ENCODE data around the gene PTS. TPM values are rescaled to one million over a fixed set of nuclear protein-coding genes. Genes with fewer than 3 reads are reported as not detected.

Gene PTS
- total RNA-seq, 2 experiments from 2014 or later = 22.6 to 37.8 TPM

- H3K79me2 ChIP-seq (ENCODE audit: insufficient read depth, low read depth, low read length) = no peaks in the 10 kb centered on the region
- no peak overlapping the region for H3K4me3 ChIP-seq (ENCODE audit: low read depth, low read length, poor library complexity, severe bottlenecking)
- BruUV-seq (replicated peaks) = no TSS peak
- no peaks in the 10 kb centered on the region for H4K20me1 ChIP-seq (ENCODE audit: insufficient read depth, low read length)
- no peak overlapping the region for H3K4me2 ChIP-seq (ENCODE audit: low read length)
- ChIA-PET POLR2A (interaction anchor here (0.7 kb wide), 1 partner anchor 627 kb away, joined by 3 read pairs; no protein-coding TSS in a partner anchor), CTCF (ENCODE audit: unreplicated experiment) (no interaction called here)
- no peaks in the 10 kb centered on the region for H3K9me3 ChIP-seq (ENCODE audit: low read length)
- TF ChIP-seq EZH2phosphoT487 (IDR thresholded peaks at IDR 0.05; ENCODE audit: borderline replicate concordance, low read depth, low read length) = no peak
- TF ChIP-seq, protein P1, sequence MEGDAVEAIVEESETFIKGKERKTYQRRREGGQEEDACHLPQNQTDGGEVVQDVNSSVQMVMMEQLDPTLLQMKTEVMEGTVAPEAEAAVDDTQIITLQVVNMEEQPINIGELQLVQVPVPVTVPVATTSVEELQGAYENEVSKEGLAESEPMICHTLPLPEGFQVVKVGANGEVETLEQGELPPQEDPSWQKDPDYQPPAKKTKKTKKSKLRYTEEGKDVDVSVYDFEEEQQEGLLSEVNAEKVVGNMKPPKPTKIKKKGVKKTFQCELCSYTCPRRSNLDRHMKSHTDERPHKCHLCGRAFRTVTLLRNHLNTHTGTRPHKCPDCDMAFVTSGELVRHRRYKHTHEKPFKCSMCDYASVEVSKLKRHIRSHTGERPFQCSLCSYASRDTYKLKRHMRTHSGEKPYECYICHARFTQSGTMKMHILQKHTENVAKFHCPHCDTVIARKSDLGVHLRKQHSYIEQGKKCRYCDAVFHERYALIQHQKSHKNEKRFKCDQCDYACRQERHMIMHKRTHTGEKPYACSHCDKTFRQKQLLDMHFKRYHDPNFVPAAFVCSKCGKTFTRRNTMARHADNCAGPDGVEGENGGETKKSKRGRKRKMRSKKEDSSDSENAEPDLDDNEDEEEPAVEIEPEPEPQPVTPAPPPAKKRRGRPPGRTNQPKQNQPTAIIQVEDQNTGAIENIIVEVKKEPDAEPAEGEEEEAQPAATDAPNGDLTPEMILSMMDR (conservative IDR thresholded peaks at IDR 0.05; ENCODE audit: low read length) = no peak
- intact Hi-C loops (cut with micrococcal nuclease; ENCODE audit: unreplicated experiment) = loop anchor here (10.0 kb wide), 1 partner anchor 373 kb away; no protein-coding TSS in a partner anchor
- no peaks in the 10 kb centered on the region for H3K9me2 ChIP-seq (ENCODE audit: insufficient read depth, low read length)
- no peaks in the 10 kb centered on the region for H3K36me3 ChIP-seq (ENCODE audit: insufficient read depth, low read length)
- H2AFZ ChIP-seq (ENCODE audit: low read length) = no peak overlapping the region
- no peak for DNase-seq (ENCODE audit: low spot score)
- no peaks in the 10 kb centered on the region for H3K4me1 ChIP-seq (ENCODE audit: insufficient read depth, low read length, poor library complexity, severe bottlenecking)
- no peak overlapping the region for H3K27ac ChIP-seq (ENCODE audit: low read depth, low read length, poor library complexity, severe bottlenecking)
Measured at GRCh38 chr11:112211536-112211935, 14.7 kb upstream of the PTS start.

GRCh38 chr11:112212290-112212689 is 13.9 kb upstream of the PTS start:
- Histone ChIP-seq H3K4me1 (ENCODE audit: insufficient read depth, low read length, poor library complexity, severe bottlenecking) (no peaks in the 10 kb centered on the region), H2AFZ (ENCODE audit: low read length) (no peak overlapping the region), H3K36me3 (ENCODE audit: insufficient read depth, low read length) (no peaks in the 10 kb centered on the region), H3K4me3 (ENCODE audit: low read depth, low read length, poor library complexity, severe bottlenecking) (no peak overlapping the region), H3K27ac (ENCODE audit: low read depth, low read length, poor library complexity, severe bottlenecking) (no peak overlapping the region), H4K20me1 (ENCODE audit: insufficient read depth, low read length) (no peaks in the 10 kb centered on the region), H3K79me2 (ENCODE audit: insufficient read depth, low read depth, low read length) (no peaks in the 10 kb centered on the region), H3K9me3 (ENCODE audit: low read length) (no peaks in the 10 kb centered on the region), H3K4me2 (ENCODE audit: low read length) (no peak overlapping the region), H3K9me2 (ENCODE audit: insufficient read depth, low read length) (no peaks in the 10 kb centered on the region)
- no peak for TF ChIP-seq EZH2phosphoT487 (IDR thresholded peaks at IDR 0.05; ENCODE audit: borderline replicate concordance, low read depth, low read length)
- TF ChIP-seq, protein P1 (conservative IDR thresholded peaks at IDR 0.05; ENCODE audit: low read length) = no peak
- intact Hi-C loops (cut with micrococcal nuclease; ENCODE audit: unreplicated experiment) = loop anchor here (10.0 kb wide), 1 partner anchor 373 kb away; no protein-coding TSS in a partner anchor
- ChIA-PET CTCF (ENCODE audit: unreplicated experiment) (no interaction called here), POLR2A (no interaction called here)
- BruUV-seq (replicated peaks) = no TSS peak
- DNase-seq (ENCODE audit: low spot score) = no peak

DNA sequence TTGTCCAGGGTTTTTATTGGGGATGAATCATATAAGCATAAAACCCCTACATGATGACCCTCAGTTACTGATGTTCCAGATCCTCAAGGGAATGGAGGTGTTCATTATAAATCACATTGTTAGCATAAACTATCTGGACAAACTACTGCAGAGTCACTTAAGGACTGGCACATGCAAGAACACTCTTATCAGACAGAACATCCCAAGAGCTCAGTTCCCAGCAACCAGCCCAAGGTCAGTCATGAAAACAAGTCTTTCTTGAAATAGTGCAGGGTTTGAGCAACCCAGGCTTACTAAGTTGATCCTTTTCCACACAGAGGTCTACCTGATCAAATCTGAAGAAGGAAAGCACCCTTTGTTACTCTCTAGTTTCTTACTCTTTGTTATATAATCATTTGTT is 13.5 kb upstream of the PTS start:
- H3K9me3 ChIP-seq (ENCODE audit: low read length) = no peaks in the 10 kb centered on the region
- no peaks in the 10 kb centered on the region for H3K79me2 ChIP-seq (ENCODE audit: insufficient read depth, low read depth, low read length)
- no peak for DNase-seq (ENCODE audit: low spot score)
- H3K27ac ChIP-seq (ENCODE audit: low read depth, low read length, poor library complexity, severe bottlenecking) = no peak overlapping the region
- BruUV-seq (replicated peaks) = no TSS peak
- H3K9me2 ChIP-seq (ENCODE audit: insufficient read depth, low read length) = no peaks in the 10 kb centered on the region
- H3K4me1 ChIP-seq (ENCODE audit: insufficient read depth, low read length, poor library complexity, severe bottlenecking) = no peaks in the 10 kb centered on the region
- H3K36me3 ChIP-seq (ENCODE audit: insufficient read depth, low read length) = no peaks in the 10 kb centered on the region
- TF ChIP-seq, protein P1 (conservative IDR thresholded peaks at IDR 0.05; ENCODE audit: low read length) = no peak
- no peak for TF ChIP-seq EZH2phosphoT487 (IDR thresholded peaks at IDR 0.05; ENCODE audit: borderline replicate concordance, low read depth, low read length)
- no peak overlapping the region for H2AFZ ChIP-seq (ENCODE audit: low read length)
- H4K20me1 ChIP-seq (ENCODE audit: insufficient read depth, low read length) = no peaks in the 10 kb centered on the region
- POLR2A ChIA-PET = no interaction called here
- H3K4me3 ChIP-seq (ENCODE audit: low read depth, low read length, poor library complexity, severe bottlenecking) = no peak overlapping the region
- intact Hi-C loops (cut with micrococcal nuclease; ENCODE audit: unreplicated experiment) = loop anchor here (10.0 kb wide), 1 partner anchor 372 kb away; no protein-coding TSS in a partner anchor
- CTCF ChIA-PET (ENCODE audit: unreplicated experiment) = no interaction called here
- H3K4me2 ChIP-seq (ENCODE audit: low read length) = no peak overlapping the region

Measured in OCI-LY7 (cell line).